HTERT RPE-1 (cell line): ENCODE data around the gene PKNOX2.
"Not testable (repeated sequence)": the region's sequence is repeated elsewhere in the genome, so short reads cannot be mapped to it uniquely, and the experiment has no call there.

ENCODE experiments used
- in situ Hi-C: fragments of 300-500 bp; cut with MboI; formaldehyde crosslinking; loops from 4 replicates; pipeline ENCODE4 v1.14.3; 2020; ENCODE audit warnings: low sequenced_read_pairs

PKNOX2 gene

DNA sequence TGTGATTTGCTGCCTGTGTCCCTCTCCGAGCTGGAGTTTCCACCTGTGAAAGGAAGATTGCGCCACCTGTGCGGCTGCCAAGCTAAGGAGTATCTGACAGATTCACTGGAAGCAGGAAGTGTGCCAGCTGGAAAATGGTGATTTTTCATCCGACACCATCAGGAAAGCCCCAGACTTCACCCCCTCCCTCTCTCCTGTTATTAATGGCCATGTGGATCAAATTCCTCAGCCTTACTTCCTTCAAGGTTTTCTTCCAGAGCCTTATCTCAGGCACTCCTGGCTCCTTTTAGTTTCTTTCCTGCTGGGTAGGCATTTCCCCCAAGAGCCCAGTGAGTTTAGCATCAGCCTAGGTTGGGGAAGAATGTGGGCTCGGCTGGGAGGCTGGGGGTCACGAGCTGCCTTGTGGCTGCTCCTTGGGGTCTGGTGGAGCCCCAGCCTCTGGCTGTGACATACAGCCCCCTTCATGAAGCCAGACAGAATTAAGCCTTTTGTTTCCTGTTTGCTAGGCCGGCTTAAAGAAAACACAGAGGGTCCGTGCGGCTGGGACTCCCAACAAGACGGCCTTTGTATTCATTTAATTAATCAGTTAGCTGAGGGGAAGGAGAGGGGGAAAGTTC, 37.1 kb downstream of the PKNOX2 start:
- in situ Hi-C loops = no loop called here

DNA sequence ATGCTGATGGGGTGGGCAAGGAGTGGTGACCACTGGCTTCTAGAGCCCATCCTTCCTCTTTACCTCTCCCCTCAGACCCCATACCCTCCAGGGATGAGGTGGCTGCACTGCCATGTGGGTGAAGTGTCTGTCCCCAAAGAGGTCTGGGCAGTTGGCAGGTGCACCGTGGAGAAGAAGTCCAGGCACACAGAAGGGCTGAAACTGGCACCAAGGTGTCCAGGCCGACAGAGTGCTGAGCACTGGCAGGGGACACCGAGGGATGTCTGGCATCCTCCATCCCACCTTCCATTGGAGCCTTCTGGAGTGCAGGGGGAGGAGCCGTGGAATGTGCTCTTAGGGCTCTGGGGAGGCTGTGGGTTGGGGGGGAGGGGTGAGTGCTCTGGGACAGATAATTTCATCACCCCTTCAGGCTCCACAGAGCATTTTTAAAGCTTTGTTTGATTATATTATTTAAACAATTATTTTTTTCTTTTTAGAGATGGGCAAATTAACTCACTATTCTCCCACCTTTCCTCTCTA, 37.9 kb downstream of the PKNOX2 start:
- in situ Hi-C loops = no loop called here

DNA sequence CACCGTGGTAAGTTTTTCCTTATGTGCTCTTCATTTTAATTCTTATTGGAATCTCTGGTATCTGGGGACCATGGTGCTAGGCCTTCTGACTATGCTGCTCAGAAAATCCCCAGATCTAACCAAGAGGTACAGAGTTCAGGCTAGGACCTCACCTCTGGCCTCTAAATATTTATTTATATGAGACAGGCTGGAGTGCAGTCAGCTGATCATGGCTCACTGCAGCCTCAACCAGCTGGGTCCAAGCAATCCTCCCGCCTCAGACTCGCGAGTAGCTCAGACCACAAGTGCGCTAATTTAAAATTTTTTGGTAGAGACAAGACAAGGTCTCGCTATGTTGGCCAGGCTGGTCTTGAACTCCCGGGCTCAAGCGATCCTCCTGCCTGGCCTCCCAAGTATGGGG, 38.4 kb downstream of the PKNOX2 start:
- in situ Hi-C loops = no loop called here

DNA sequence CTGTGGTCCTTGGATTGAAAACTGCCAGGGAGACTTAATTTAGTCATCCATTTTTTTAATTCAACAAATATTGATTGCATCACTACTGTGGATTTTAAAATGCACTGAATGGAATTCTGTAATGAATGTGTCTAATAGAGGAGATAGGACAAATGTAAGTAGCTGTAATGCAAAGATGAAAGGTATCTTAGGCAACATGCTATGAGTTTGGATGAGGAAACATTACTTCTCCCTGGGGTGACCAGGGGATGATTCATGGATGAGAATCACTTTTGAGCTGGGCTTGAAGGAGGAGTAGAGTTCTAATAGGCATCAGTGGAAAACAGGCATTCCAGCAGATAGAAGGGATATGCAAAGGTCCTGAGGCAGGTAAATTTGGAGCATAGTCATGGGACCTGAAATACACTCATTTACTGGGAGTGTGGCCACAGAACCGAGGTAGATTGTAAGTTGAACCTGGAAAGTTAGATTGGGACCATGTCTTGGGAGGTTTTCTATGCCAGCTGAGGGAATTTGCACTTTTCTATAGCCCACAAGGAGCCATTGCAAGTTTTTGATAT, 43.4 kb downstream of the PKNOX2 start:
- in situ Hi-C loops = no loop called here

DNA sequence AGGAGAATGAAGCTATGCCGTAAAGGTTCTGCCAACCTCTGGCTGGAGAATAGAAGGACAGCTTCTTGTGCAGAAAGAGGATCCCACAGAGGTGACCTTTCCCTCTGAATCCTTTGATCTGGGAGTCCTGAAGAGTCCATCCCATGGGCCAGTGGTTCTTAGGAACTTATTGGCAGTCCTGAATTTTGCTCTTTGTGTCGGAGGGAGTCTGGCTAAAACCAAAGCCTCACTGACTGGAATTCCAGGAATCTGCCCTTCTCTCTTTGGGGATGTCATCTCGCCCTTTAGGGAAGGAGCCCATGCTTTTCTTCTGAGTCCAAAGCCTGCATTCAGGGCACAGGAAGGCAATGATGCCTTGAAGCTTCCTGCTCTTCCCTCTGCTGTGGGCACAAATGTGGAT, 45.5 kb downstream of the PKNOX2 start:
- in situ Hi-C loops = no loop called here

DNA sequence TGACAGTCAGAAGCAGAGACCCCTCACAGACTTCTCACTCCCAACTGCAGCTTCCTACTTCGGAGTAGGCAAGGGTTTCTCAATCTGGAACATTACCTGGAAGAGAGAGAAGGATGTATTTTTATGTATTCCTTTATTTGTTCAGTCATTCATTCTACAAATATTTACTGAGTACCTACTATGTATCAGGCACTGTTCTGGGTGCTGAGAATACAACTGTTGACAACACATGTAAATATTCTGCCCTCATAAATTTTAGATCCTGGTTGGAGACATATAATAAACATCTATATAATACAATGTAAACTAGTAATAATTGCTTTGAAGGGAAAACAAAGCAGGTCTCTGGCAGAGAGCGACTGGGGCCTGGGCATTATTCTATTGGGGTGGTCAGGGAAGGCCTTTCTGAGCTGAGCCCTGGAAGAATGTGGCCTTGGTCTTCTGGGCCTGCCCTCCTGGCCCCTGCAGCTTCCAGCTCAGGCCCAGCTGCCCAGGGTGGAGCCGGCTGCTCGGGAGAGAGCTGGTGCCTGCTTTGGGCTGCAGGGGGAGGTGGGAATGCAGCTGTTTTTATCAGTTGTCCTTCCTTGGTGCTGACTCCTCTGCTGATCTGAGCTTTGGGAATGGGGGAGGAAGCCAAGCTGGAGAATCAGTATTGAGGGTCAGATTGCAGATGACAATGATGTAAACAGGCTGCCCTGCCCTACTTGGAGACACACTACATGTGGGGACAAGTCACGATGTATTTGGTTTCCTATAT, 46.8 kb downstream of the PKNOX2 start:
- in situ Hi-C loops = no loop called here

DNA sequence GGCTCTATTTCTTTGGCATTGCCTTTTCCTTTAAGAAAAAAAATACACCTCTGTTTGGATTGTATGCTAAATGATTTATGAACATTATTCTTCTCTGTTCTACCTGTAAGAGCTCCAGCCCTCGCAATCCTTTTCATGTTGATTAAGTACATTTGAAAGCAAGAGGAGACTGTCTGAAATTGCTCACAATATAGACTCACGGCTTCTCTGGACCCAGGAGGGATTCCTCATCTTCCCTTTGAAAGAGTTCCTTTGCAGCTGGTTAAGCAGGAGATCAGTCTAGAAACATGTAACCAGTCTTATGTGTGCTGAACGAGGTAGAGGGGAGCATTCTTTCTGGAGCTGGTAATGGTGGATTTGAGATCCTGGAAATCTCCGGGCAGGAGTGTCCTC, 47.4 kb downstream of the PKNOX2 start:
- in situ Hi-C loops = no loop called here

DNA sequence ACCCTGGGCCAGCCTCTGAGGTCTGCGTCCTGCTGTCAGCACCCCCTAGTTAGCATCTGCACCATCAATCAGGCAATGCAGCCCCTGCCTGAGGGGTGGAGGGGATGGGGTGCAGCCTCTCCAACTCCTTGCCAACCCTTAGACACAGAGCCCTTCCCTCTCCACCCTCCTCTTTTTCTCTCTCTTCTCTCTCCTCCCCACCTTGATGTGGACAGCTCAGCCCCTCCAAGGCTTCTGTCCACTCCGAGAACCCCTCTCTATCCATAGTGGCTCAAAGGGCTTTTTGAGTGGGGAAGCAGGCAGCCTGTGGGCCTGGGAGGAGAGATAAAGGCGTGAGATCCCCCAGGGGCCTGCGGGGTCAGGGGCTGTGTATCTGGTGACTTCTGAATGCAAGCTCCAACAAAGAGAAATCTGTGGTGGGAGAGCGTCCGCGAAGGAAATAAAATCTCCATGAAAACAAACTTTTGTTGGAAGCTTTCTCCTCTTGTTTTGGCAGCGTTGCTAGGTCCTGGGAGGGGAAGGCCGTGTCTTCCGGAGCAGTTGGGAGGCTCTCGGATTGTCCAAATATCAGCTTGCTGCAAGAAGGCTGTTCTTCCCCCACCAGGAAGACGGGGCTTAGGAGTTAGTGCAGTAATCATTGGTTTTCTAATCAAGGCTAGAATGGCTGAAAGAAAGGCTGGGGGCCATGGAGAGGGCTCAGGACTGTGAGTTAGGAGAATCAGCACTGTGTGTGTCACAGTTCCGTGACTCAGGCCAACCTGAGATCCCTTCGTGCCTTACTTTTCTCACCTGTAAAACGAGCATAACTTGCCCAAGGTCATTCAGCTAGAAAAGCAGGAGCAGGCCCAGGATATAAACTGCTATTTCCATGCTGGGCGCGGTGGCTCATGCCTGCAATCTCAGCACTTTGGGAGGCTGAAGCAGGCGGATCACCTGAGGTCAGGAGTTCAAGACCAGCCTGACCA, 50.3 kb downstream of the PKNOX2 start:
- in situ Hi-C loops = no loop called here

DNA sequence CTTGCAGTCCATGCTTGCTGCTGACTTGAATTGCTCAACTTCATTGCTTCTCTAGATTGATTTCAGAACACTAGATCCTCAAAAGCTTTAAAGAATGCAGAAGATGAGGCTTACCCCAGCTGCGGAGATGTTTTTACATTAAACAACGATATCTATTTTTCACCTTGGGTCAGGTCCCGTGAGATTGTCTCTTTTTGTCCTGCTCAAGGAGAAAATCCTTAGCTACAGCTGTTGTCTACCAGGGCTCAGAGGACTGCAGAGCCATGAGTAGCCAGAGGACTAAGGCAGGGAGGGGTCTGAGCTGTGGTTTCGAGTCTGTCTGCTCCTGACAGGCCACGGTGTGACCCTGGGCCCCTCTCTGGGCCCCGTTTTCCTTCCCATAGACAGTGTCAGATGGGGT, 51.4 kb downstream of the PKNOX2 start:
- in situ Hi-C loops = no loop called here

DNA sequence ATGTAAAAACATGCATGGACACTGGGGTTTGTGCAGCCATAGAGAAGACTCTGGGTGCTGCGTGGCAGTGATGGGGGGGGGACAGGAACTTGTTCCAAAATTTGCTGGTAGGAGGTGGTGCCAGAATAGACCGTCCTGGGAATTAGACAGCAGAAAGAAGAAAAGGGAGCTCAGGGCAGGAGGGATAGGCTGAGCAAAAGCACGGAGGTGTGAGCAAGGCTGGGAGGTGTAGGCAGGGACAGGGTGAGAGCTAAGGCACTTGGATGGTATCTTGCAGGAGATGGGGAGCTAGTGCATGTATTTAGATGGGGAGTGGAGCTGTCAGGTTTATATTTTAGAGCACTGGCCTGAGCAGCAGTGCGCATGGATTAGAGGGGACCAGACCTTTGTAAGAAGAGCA, 53.8 kb downstream of the PKNOX2 start:
- in situ Hi-C loops = no loop called here

DNA sequence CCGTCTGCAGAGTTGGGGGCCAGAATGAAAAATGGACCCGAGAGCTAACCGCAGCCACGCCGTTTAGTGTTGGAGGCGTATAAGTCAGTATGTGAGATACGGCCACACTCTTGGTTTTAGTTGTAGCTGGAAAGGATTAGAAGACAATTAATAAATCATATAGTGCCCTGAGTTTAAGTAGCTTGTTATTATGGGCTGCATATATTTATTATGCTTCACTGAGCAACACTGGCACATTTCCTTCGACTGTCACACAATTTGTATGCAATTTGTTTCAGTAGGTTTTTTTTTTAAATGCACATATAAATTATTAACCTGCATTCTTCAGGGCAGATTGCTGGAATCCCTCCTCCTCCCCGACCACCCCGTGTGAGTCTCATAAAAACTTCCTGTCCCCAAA, 56.9 kb downstream of the PKNOX2 start:
- in situ Hi-C loops = no loop called here

DNA sequence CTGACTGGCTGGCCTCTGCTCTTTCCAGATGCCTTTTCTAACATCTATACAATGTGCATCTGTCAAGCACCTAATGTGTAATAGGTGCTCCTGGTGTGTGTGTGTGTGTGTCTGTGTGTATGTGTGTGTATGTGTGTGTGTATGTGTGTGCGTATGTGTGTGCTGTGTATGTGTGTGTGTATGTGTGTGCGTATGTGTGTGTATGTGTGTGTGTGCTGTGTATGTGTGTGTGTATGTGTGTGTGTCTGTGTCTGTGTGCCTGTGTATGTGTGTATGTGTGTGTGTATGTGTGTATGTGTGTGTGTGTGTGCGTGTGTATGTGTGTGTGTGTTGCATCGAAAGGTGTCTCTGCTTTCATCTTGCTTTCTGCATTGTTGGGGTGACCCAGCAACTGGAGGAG, 57.9 kb downstream of the PKNOX2 start:
- in situ Hi-C loops = no loop called here

DNA sequence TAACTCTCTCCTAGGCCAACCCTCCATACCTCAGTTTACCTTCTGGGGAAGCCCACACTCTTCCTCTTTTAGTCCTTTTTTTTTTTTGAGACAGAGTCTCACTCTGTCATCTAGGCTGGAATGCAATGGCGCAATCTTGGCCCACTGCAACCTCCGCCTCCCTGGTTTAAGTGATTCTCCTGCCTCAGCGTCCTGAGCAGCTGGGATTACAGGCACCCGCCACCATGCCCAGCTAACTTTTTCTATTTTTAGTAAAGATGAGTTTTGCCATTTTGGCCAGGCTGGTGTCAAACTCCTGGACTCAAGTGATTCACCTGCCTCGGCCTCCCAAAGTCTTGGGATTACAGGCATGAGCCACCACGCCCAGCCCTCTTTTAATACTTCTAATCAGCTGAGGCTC, 58.6 kb downstream of the PKNOX2 start:
- in situ Hi-C loops = not testable (repeated sequence)

DNA sequence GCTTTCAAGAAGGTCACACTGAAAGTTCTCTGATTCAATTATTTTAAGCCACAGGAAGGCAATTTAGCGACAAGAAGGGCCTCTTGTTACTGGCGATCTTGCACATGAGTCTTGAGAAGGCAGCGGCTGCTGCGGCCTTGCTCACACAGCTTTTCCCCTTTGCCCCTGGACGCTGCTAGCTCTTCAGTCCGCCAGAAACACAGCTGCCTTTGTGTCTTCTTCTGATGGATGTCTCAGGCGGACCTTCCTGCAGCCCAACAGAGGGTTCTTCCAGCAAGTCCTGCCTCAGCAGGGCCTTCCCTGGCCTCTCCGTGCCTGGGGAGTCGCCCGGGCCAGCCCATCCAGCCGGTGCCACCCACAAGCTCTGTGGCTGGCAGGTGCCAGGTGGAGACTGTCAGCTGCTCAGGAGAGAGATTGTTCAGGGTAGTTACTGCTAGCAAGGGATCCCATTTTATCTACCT, 59.4 kb downstream of the PKNOX2 start:
- in situ Hi-C loops = no loop called here

DNA sequence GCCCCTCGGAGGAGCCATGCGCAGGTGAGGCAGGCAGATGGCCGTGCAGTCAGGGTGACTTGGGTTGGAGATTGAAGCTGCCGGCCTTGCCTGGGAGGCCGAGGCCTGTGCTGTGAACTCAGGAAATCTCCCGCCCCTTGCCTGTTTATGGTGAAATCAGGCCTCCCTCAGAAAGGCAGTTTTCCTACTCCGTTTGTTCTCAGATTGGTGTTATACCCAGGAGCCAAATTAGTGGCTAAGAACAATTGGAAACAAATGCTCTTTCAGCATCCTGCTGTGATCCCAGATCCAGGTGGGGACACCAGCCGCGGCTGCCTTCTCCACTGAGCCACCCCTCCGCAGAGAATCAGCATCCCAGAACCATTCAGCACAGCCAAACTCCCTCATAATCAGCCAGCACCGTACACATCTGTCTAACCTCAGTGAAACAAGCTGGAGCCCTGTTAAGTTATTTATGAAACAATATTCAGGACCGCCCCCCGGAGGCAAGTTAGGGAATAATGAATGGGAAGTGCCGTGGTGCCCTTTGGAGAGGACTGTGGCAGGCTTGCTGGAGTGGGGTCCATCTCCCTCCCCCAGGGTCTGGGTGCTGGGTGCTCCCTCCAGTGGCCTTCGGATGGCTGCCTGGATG, 60.0 kb downstream of the PKNOX2 start:
- in situ Hi-C loops = no loop called here

DNA sequence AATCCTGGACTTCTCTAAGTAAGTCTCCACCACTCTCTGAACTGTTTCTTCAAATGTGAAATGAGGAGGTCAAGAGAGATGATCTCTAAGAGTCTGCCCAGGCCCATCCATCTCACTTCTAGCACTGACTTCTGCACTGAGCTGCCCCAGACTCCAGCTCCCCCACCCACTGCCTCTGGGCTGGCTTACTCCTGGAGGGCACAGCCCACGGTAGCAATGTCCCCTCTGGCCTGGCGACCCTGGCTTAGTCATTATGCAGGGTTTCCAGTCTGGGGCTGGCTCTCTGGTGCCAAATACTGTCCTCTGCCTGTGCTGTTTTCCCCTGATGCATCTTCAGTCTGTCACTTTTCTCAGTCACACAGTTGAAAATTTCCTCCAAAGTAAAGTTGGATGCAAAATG, 60.9 kb downstream of the PKNOX2 start:
- in situ Hi-C loops = no loop called here

DNA sequence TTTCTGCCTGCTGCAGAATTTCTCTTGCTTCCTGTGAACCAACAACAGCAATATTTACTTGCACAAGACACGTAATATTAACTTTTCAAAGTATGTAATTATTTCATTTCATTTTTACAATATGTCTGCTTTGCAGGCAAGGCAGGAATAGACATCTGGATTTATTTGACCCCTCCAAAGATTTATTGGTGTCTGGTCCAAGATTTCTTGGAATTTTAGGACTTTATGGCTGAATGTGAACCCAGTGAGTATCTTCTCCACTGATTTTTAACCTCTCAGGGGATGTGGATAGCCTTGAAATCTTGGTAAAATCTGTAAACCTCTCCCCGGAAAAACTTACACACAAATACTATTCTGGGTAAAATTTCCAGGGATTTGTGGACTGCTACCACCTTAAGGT, 61.5 kb downstream of the PKNOX2 start:
- in situ Hi-C loops = no loop called here

DNA sequence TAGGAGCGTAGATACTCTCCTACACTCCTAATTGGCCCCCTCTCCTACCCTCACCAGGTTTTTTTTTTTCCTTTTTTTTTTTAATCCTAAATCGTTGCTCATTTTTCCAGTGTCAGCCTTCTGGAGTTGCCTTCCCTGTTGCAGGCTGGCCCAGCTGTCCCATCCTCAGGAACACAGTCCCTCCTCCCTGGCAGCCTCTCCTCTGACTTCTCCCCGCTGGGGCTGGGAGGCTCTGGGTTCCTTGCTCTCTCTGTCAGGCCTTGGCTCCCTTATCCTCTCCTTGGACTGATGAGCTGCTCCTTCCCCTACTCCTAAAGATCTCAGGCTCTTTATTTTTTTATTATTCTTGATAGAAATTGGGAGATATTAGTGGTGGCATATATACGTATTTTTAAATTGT, 62.2 kb downstream of the PKNOX2 start:
- in situ Hi-C loops = no loop called here

DNA sequence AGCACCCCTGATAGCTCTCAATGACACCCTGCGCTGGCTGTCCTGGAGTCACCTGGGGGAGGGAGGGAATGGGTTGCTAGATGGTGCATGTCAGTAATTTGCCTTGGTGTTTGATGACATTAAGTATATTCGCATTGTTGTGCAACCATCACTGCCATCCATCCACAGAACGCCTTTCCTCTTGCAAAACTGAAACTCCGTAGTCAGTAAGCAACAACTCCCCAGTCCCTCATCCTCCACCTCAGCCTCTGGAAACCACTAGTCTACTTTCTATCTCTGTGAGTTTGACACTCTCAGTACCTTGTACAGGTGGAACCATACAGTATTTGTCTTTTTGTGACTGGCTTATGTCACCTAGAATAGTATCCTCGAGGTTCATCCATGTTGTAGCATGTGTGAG, 62.6 kb downstream of the PKNOX2 start:
- in situ Hi-C loops = no loop called here

DNA sequence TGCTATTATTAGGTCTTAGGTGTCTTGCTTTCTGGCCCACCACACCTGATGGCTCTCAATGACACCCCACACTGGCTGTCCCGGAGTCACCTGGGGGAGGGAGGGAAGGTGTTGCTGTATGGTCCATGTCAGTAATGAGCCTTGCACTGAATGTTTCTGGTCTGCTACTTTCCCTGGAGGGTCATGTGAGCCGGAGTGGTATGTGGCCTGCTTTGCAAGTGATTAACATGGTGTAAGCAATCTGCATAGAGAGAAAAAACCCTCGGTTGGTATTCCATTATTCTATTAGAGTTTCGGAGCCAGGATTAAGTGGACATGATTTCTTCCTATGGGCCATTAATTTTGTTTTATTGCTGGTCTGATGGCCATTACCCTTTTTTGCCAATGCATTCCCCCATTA, 63.9 kb downstream of the PKNOX2 start:
- in situ Hi-C loops = no loop called here

DNA sequence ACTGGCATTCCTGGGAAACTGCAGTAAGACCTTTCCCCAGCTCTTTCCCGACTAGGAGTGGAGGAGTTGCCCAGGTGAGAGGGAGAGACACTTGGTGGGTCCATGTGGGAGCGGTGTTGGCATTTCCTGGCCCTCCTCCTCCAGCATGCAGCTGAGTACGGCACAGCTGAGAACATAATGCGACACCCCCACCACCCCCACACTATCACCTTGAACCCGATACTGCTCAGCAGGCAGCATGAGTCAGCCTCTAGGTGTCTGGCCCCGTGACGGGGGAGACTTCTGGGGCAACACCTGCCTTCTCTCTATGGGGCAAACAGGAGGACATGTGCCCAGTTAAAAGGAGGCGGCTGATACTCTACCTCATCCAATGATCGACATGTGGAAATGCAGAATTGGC, 64.4 kb downstream of the PKNOX2 start:
- in situ Hi-C loops = no loop called here
